ENCODE results near the gene PRELID3B. TPM values are rescaled to one million over a fixed set of nuclear protein-coding genes. Genes with fewer than 3 reads are reported as not detected.

The PRELID3B gene
- total RNA-seq, 3 donors from 2014 or later, result 43.7 to 55.4 (median 52.4) TPM

GRCh38 chr20:59028812-59029211 lies 13.8 kb downstream of the PRELID3B start:
- H3K9me3 ChIP-seq, result no peaks in the 10 kb centered on the region
- H3K27ac ChIP-seq, result no peak overlapping the region
- intact Hi-C loops (cut with DNase I; ENCODE audit: low total_unique reads), result no loop called here
- peaks cover 0 to 5% of the 10 kb centered on the region in 2 donors for H3K4me1 ChIP-seq
- no peaks in the 10 kb centered on the region for H3K36me3 ChIP-seq
- TF ChIP-seq CTCF (IDR thresholded peaks at IDR 0.05) (no peak), POLR2AphosphoS5 (IDR thresholded peaks at IDR 0.05) (no peak), POLR2A (IDR thresholded peaks at IDR 0.05) (no peak)
- DNase-seq (ENCODE audit: low spot score in 2 of 2), result no peak
- H3K4me3 ChIP-seq, result no peak overlapping the region
- no peaks in the 10 kb centered on the region for H3K27me3 ChIP-seq

- no peak overlapping the region for H3K4me3 ChIP-seq
- H3K27me3 ChIP-seq, result no peaks in the 10 kb centered on the region
- TF ChIP-seq POLR2A (IDR thresholded peaks at IDR 0.05) (no peak), CTCF (IDR thresholded peaks at IDR 0.05) (no peak), POLR2AphosphoS5 (IDR thresholded peaks at IDR 0.05) (no peak)
- no peak for DNase-seq (ENCODE audit: low spot score in 2 of 2)
- no peaks in the 10 kb centered on the region for H3K36me3 ChIP-seq
- intact Hi-C loops (cut with DNase I; ENCODE audit: low total_unique reads), result no loop called here
- H3K27ac ChIP-seq, result no peak overlapping the region
- H3K4me1 ChIP-seq, result peaks cover 0 to 5% of the 10 kb centered on the region in 2 donors
- no peaks in the 10 kb centered on the region for H3K9me3 ChIP-seq
These were observed 14.8 kb downstream of the PRELID3B start for GRCh38 chr20:59027741-59028320.

GRCh38 chr20:59026904-59027740 lies 15.5 kb downstream of the PRELID3B start:
- Histone ChIP-seq H3K27me3 (no peaks in the 10 kb centered on the region), H3K9me3 (no peaks in the 10 kb centered on the region), H3K4me3 (no peak overlapping the region), H3K36me3 (no peaks in the 10 kb centered on the region), H3K4me1 (peaks cover 0 to 5% of the 10 kb centered on the region in 2 donors), H3K27ac (no peak overlapping the region)
- DNase-seq (ENCODE audit: low spot score in 2 of 2), result no peak
- TF ChIP-seq CTCF (IDR thresholded peaks at IDR 0.05), result no peak
- TF ChIP-seq POLR2AphosphoS5 (IDR thresholded peaks at IDR 0.05), result no peak
- TF ChIP-seq POLR2A (IDR thresholded peaks at IDR 0.05), result no peak
- intact Hi-C loops (cut with DNase I; ENCODE audit: low total_unique reads), result no loop called here

GRCh38 chr20:59025511-59025910 lies 17.1 kb downstream of the PRELID3B start:
- H3K9me3 ChIP-seq, result no peaks in the 10 kb centered on the region
- no peak for TF ChIP-seq CTCF (IDR thresholded peaks at IDR 0.05)
- no peak for TF ChIP-seq POLR2AphosphoS5 (IDR thresholded peaks at IDR 0.05)
- TF ChIP-seq POLR2A (IDR thresholded peaks at IDR 0.05), result no peak
- H3K27ac ChIP-seq, result no peak overlapping the region
- H3K36me3 ChIP-seq, result no peaks in the 10 kb centered on the region
- no peak overlapping the region for H3K4me3 ChIP-seq
- no peaks in the 10 kb centered on the region for H3K27me3 ChIP-seq
- intact Hi-C loops (cut with DNase I; ENCODE audit: low total_unique reads), result no loop called here
- DNase-seq (ENCODE audit: low spot score in 2 of 2), result no peak
- H3K4me1 ChIP-seq, result no peaks in the 10 kb centered on the region

- Histone ChIP-seq H3K27me3 (no peaks in the 10 kb centered on the region), H3K27ac (no peak overlapping the region), H3K36me3 (no peaks in the 10 kb centered on the region), H3K9me3 (no peaks in the 10 kb centered on the region), H3K4me1 (no peaks in the 10 kb centered on the region), H3K4me3 (no peak overlapping the region)
- TF ChIP-seq POLR2AphosphoS5 (IDR thresholded peaks at IDR 0.05) (no peak), POLR2A (IDR thresholded peaks at IDR 0.05) (no peak), CTCF (IDR thresholded peaks at IDR 0.05) (no peak)
- intact Hi-C loops (cut with DNase I; ENCODE audit: low total_unique reads), result no loop called here
- no peak for DNase-seq (ENCODE audit: low spot score in 2 of 2)
These were observed 17.5 kb downstream of the PRELID3B start for GRCh38 chr20:59025086-59025485.
